ENCODE measurements around the gene SAMSN1.

GRCh38 chr21:14480411-14481031 is 65.6 kb downstream of the SAMSN1 start:
- TF ChIP-seq POLR2A (IDR thresholded peaks at IDR 0.05), result no peak
- TF ChIP-seq CTCF (IDR thresholded peaks at IDR 0.05), result no peak
